ENCODE measurements around the gene RFX1.
A peak's percentile ranks its signal among the peaks of the same experiment; 100 is the strongest.
"Not testable (repeated sequence)": the region's sequence is repeated elsewhere in the genome, so short reads cannot be mapped to it uniquely, and the experiment has no call there.

RFX1 gene

DNA sequence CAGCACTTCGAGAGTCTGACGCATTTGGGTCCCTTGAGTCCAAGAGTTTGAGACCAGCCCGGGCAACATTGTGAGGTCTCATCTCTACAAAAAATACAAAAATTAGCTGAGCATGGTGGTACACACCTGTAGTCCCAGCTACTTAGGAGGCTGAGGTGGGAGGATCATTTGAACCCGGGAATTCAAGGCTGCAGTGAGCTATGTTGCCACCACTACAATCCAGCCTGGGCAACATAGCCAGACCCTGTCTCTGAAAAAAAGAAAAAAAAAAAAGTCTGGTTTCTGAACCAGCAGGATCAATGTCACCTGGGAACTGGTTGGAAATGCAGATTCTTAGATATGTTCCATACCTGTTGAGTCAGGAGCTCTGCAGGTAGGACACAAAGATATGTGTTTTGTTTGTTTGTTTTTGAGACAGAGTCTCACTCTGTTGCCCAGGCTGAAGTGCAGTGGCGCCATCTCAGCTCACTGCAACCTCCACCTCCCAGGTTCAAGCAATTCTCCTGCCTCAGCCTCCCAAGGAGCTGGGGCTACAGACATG is 20.6 kb upstream of the RFX1 start:
- DNase-seq: not testable (repeated sequence)

DNA sequence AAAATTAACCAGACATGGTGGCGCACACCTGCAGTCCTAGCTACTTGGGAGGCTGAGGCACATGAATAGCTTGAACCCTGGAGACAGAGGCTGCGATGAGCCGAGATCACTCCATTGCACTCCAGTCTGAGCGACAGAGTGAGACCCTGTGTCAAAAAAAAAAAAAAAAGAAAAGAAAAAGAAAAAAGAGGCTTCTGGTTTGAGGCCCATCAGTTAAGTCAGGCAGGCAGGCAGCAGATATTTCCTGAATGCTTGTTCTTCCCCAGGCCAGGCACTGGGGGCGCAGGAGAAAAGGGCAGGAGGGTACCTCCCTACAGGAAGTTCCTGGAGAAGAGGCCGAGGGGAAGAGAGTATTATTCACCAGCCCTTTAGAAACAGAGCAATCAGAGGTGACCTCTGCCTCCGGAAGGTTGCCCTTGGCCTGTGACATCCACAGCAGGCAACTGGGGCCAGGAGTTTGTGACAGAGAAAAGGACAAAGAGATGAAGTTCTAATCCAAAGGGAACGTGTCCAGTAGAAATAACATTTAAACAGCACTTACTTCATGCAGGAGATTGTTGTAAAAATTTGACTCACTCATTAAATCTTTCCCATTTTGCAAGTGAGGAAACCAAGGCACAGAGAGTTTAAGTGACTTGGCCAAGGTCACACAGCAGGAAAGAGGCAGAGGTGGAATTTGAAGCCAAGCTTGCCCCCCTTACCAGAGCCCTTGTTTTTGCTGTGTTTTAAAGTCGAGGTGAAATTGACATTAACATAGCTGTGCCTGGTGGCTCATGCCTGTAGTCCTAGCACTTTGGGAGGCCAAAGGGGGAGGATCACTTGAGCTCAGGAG is 17.5 kb upstream of the RFX1 start:
- DNase-seq: peak; percentile 24

DNA sequence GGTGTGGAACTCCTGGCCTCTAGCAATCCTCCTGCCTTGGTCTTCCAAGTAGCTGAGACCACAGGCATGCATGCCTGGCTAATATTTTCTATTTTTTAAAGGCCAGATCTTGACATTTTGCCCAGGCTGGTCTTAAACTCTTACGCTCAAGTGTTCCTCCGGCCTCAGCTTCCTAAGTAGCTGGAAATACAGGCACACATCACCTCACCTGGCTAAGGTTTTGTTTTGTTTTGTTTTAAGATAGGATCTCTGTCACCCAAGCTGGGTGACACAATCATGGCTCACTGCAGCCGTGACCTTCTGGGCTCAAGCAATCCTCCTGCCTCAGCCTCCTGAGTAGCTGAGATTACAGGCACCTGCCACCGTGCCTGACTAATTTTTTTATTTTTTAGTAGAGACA is 16.3 kb upstream of the RFX1 start:
- DNase-seq: no peak

DNA sequence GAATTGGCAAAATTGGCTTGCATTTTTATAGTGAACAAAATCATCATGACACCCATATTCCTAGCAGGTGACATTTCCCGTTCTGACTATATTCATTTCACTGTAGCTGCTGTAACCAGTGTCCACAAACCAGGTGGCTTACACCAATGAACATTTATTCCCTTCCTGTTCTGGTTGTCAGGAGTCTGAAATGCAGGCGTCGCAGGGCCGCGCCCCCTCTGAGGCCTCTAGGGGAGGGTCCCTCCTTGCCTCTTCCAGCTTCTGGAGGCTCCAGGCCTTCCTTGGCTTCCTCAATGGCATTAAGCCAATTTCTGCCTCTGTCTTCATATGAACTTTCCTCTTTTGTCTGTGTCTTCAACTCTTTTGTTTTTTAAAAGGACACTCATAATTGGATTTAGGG is 15.4 kb upstream of the RFX1 start:
- DNase-seq: no peak

DNA sequence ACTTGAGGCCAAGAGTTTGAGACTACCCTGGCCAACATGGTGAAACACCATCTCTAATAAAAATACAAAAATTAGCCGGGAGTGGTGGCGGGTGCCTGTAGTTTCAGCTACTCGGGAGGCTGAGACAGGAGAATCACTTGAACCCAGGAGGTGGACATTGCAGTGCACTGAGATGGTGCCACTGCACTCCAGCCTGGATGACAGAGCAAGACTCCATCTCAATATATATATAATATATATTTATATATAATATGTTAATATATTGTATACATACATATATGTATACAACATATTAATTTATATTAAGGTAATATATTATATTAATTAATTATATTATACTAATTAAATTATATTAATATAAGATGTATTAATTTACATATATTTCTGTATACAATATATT is 13.6 kb upstream of the RFX1 start:
- not testable (repeated sequence) for DNase-seq

DNA sequence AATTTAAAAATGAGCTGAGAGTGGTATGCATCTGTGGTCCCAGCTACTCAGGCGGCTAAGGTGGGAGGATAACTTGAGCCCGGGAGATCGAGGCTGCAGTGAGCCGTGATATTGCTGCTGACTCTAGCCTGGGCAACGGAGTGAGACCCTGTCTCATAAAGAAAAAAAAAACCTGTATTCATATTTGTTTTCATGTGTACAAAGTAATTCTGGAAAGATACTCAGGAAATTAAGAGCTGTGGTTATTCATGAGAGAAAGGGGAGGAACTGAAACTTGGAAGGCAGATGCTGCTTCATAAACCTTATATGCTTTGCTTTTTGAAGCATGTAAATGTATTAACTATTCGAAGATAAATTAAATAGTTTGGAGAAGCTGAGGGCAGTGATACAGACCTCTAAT is 13.0 kb upstream of the RFX1 start:
- DNase-seq: no peak

DNA sequence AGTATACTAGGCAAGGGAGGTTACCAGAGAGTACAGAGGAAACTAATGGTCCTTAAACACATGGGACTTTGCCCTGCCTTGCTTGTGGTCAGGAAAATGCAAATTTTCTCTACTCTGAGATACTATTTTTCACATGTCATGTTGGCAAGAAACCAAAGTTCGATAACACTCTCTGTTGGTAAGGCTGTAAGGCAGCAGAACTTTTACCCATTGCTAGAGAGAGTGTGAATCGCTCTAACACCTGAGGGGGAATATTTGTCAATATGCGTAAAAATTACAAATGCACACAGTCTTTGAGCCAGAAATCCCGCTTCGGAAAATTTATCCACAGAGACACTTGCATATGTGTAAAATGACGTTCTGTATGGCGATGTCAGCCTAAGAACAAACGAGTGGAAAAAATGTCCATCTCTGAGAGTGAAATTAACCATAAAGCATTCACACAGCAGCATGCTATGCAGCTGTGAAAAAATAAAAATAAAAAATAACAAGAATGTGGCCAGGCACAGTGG is 9.5 kb upstream of the RFX1 start:
- DNase-seq: no peak

DNA sequence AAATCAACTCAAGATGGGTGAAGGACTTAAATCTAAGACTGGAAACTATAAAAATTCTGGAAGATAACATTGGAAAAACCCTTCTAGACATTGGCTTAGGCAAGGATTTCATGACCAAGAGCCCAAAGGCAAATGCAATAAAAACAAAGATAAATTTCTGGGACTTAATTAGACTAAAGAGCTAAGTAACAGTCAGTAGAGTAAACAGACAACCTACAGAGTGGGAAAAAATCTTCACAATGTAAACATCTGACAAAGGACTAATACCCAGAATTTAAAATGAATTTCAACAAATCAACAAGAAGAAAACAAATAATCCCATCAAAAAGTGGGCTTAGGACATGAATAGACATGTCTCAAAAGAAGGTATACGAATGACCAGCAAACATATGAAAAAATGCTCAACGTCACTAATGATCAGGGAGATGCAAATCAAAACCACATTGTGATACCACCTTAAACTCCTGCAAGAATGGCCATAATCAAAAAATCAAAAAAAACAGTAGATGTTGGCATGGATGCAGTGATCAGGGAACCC is 6.3 kb upstream of the RFX1 start:
- no peak for DNase-seq

DNA sequence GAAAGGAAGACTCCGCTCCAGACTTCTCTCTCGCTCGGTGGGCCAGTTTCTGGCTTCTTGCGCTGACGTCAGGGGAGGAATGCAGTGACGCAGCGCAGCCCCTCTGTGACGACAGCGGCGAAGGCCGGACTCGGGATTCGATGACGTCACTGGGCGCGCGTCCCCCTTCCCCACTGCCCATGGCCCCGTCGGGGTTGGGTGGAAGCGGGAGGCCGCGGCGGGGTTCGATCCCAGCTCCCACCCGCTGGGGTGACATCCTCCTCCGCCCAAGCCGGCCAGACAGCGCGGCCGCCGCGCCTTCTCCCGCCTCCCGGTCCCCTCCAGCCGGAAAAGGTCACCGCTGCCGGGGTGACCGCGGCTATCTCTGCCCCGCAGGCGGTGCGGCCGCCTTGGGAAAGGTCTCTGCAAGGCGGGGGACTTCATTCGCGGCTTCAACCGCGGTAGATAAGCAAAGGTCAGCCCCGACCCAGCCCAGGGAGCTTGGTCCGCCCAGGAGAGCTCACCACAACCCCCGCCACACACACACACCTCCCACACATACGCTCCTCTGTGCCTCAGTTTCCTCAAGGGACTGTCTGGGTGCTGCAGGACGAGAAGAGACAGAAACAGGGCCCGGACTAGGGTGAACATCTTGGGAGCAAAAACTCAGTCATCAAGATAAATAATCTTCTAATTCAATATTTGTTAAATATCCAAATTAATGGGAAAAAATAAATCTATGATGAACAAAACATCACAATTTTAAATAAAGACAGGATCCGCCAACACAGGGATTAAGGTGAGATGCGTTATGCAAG is 844 bp upstream of the RFX1 start:
- no peak for DNase-seq

DNA sequence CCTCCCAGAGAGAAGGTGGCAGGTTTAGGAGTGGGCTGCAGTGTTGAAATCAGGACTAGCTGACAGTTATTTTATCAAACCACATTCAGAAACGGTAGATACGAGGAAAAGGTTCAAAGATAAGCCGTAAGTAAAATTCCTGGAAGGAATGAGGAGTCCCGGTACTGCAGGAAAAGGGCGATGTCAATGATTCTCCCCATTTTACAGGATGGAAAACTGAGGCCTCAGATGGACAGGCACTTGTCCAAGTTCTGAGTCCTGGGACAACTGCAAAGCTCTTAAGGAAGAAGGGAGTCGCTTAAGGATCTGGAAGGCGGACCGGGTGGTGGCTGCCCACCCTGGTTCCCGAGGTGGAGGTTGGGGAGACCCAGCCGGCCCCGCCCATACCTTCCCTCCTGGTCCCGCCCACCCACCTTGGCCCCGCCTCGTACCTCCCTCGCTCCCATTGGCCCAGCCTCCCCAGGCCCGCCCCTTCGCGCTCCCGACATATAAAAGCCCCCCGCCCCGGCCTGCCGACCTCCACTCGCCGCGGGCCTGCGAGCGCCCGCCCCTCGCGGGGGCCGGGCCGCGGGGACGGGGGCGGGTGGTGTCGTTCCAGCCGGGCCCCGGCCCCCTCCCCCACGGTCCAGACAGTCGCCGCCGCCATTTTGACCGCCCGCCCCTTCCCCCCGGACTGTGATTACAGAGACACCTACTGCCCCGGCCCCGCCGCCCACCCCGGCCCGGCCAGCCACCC is 603 bp downstream of the RFX1 start:
- peak; percentile 96 for DNase-seq

DNA sequence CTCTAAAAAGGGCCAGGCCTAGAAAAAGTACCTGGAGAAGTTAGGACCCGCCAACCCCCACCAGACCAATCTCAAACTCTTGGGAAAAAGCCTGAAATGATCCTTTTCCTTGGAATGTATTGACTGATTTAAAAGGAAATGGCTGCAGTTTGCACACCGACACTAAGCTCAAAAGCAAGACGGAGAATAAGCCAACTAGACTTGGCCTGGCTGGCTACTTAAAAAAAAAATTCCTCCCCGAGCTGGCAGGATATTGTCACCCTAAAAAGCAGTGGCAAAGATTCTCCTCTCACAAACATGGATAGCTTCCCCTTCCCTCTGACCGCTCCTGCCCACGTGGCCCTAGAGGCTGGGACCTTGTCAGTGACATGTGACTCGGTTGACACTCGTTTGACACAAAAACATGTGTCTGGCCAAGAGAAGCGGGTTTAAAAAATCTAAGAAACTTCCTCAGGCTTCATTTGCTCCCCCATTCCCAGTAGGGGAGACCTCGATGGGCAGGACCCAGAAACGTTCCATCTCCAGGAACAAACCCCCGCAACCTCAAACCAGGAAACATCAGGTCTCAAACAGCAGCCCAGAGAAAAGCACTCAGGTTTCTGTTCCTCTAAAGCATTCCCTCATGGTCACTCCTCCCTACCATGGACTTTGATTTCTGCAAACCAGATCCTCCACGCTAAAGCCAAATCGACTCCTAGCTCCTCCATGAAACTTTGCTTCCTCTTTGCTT is 1.3 kb downstream of the RFX1 start:
- peak; percentile 22 for DNase-seq

DNA sequence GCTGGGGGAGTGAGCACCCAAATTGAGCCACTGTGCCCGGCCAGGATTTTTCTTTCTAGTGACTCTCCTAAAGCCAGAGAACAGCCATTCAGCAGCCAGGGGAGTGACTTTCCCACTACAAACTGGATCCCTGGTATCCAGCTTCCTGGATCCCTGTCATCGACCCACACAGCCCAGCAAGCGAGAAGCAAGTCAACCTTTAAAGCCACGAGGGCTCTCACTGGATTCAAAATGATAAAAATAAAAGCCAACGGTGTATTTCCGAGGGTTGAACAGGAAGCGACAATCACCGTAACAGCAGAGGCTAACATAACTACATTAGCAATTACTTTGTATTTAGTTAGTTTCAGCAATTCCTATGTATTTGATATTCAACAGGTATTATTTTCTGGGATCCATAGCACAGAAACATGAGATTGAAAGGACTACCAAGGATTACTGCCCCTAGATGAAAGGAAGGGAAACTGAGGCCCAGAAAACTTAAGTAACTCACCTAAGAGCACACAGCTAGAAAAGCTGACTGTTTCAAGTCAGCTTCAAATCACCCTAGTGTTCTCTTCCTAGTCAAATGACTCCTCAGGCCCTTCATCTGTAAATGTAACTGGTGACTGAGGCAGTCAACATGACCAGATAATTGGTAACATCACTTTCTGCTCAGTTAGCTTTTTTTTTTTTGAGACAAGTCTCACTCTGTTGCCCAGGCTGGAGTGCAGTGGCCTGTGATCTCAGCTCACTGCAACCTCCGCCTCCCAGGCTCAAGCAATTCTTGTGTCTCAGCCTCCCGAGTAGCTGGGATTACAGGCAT is 2.7 kb downstream of the RFX1 start:
- peak; percentile 60 for DNase-seq

DNA sequence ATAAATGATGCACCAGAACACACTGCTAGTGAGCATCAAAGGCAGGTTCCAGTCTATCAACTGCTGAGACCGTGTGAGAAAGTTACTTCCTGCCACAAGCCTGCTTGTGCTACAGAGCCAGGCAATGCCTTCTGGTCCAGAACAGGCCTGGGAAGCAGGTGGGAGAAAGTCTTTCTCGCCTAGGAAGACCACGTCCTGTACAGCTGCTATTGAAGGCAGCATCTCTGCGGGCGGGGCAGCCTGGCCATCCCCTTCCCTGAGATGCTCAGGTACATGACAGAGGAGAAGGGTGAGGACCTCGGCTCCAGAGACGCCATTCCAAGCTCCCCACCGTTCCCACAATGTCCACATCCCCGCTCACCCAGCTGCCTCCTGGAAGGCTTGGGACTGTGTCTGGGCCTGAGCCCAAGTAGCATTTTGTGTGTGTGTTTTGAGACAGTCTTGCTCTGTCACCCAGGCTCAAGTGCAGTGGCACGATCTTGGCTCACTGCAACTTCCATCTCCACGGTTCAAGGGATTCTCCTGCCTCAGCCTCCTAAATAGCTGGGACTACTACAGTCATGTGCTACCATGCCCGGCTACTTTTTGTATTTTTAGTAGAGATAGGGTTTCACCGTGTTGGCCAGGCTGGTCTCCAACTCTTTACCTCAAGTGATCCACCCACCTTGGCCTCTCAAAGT is 3.4 kb downstream of the RFX1 start:
- DNase-seq: peak; percentile 71

DNA sequence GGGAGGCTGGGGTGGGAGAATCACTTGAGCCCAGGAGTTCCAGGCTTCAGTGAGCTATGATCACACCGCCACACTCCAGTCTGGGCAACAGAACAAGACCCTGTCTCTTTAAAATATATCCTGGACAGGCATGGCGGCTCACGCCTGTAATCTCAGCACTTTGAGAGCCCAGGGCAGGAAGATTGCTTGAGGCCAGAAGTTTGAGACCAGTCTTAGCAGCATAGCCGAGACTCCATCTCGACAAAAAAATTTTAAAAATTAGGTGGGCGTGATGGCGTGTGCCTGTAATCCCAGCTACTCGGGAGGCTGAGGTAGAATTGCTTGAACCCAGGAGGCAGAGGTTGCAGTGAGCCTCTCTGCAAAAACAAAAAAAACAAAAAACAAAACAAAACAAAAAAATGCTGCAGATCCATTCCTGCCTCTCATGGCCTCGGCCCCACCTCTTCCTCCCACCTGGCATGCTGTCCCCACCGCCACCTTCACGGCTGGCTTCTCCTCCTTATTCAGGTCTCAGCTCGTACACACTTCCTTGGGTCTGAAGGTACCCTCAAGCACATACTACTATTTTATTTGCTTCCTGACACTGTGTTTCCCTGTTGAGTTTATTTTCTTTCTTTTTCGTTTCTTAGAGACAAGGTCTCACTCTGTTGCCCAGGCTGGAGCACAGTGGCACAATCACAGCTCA is 5.3 kb downstream of the RFX1 start:
- no peak for DNase-seq

DNA sequence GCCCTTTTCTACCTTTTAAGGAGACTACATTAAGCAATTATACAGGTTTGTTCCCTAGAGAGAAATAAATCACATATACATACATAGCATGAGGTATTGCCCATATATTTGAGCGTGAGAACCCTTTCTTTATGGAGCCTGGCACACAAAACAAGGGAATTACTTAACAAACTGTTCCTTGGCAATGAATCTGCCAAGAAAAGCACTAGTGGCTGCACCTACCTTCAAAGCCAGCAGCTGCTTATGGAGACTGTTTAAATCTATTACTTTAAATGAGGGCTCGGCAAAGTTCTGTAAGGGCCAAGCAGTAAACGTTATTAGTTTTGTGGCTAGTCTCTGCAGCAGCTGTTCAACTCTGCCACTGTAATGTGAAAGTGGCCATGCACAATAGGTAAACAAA is 7.0 kb downstream of the RFX1 start:
- no peak for DNase-seq

DNA sequence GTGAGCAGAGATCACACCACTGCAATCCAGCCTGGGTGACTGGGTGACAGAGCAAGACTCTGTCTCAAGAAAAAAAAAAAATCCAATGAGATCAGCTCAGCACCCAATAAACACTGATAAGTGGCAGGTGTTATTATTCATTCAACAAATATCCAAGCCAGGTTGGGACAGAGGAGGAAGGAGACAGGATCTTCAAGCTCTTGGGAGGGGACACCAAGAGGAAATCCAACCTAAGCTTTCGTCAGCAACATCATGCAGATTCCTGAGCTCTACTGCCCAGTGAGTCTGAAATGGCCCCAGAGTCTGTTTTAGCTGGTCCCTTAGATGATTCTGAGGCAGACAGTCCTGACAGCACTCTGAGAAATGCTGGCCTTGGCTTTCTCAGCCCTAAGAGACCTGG is 7.7 kb downstream of the RFX1 start:
- DNase-seq: no peak

DNA sequence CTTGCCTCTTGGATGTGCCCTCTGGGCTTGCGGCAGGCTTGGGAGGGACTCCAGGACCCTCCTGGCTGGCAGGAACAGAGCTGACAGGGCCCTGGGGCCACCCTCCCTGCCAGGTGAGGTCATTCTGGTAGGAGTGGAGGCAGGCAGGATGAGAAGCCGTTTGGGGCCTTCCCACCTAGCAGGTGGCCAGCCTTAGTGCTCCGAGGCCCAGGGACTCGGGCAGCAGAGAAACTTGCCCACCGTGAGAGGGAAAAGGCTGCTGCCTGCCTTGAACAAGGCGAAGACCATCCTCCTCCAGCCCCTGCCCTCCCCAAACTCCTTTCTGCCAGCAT is 8.5 kb downstream of the RFX1 start:
- DNase-seq: no peak

DNA sequence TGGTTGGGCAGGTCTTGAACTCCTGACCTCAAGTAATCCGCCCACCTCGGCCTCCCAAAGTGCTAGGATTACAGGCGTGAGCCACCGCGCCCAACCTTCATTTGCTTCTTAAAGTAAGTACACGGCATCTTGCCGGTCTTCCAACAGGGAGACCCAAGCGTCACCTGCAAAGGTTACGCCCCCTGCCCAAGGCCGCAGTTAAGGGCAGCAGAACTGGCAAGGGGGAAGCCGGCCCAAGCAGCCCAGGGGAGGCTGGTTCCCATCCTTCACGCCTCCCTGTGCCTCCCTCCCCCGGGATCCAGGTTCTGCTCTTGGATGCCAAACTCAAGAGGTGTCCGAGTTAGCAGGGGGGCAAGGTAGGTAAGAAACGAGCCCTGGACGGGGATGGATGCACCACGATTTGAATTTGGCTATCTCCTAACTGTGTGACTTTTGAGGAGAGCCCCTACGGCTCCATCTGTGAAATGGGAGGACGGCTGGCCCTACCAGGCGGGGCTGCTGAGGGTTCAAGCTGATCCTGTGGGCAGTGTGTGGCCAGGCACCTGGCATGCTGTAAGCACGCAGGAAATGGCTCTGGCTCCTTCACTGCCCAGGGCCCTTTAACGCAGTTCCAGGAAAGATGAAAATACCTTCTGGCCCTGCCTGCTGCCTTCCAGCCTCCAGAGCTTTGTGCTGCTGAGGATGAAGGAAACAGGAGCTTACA is 9.0 kb downstream of the RFX1 start:
- no peak for DNase-seq

All from CD4-positive, alpha-beta T cell treated with Interleukin-12 subunit alpha and Interleukin-12 subunit beta, for 1 hour (primary cell).